HCT116 (cell line): Measurements from ENCODE around the gene UBL4B. TPM values are rescaled to one million over a fixed set of nuclear protein-coding genes. Genes with fewer than 3 reads are reported as not detected.

ENCODE experiments used
- ATAC-seq: fragments of 200-7000 bp; cut with Tn5 transposase; 2 replicates; pipeline ENCODE4 v1.9.1; 2020; ENCODE audit warnings: mild to moderate bottlenecking, moderate library complexity
- BruUV-seq: library from RNA; stranded (reverse); fragments of 400-500 nt; replicated peaks from 2 replicates; lab custom pipeline; 2021; lab: Mats Ljungman, UMichigan
- CTCF ChIA-PET: fragments of 300-600 bp; sonication (Branson Sonifier 250); formaldehyde crosslinking; loops from one replicate; lab custom pipeline; 2021; ENCODE audit warnings: antibody characterized with exemption; lab: Charles Lee
- POLR2A ChIA-PET: fragments of 300-600, 350-600 bp; sonication (Branson Sonifier 250); formaldehyde crosslinking; loops from one replicate; lab custom pipeline; 2021; ENCODE audit warnings: antibody characterized with exemption; lab: Charles Lee
- RAD21 ChIA-PET, 2 experiments: fragments of 300-600 bp; sonication (Branson Sonifier 250); formaldehyde crosslinking; loops; one replicate each; lab custom pipeline; 2023; ENCODE audit warnings: low total read pairs in 2 of 2; ENCODE audit not compliant: uncharacterized antibody in 2 of 2, unreplicated experiment in 2 of 2, low non-redundant PET in 1 of 2; lab: Charles Lee
- DNase-seq: peaks from one replicate; pipeline ENCODE4 v3.0.0-alpha.2; 2010; ENCODE audit warnings: low read depth, low spot score
- H2AFZ ChIP-seq: fragments of 200-600 bp; shearing (Covaris generic), sonication (generic); 2 replicates; pipeline ENCODE4 v1.6.1; 2017; ENCODE audit warnings: low read depth, mixed run types, mixed read lengths, antibody characterized with exemption, low read length; ENCODE audit not compliant: poor library complexity, severe bottlenecking
- H3K27ac ChIP-seq: 2 replicates; pipeline ENCODE4 v1.5.1; 2012; ENCODE audit warnings: low read depth, low read length
- H3K27me3 ChIP-seq: fragments of 200-600 bp; sonication (generic); 2 replicates; pipeline ENCODE4 v1.6.1; 2016; ENCODE audit warnings: mixed run types, low read length, mixed read lengths; ENCODE audit not compliant: insufficient read depth
- H3K36me3 ChIP-seq, 2 experiments: fragments of 200-500 bp in 1 of 2; fragments of 200-600 bp in 1 of 2; sonication (Bioruptor generic) in 1 of 2; sonication (generic) in 1 of 2; 2 replicates each; pipeline versions ENCODE4 v1.5.1 to v1.6.1; 2014 to 2016; ENCODE audit warnings: low read length in 2 of 2, inconsistent platforms in 1 of 2, mixed read lengths in 1 of 2, mixed run types in 1 of 2; ENCODE audit not compliant: insufficient read depth in 2 of 2, control insufficient read depth in 1 of 2
- H3K4me1 ChIP-seq, 2 experiments: fragments of 200-600 bp in 1 of 2; sonication (generic) in 1 of 2; 2 replicates each; pipeline versions ENCODE4 v1.5.1 to v1.6.1; 2012 to 2017; ENCODE audit warnings: low read length in 2 of 2, inconsistent platforms in 1 of 2, mild to moderate bottlenecking in 1 of 2, mixed read lengths in 1 of 2, mixed run types in 1 of 2, moderate library complexity in 1 of 2; ENCODE audit not compliant: insufficient read depth in 2 of 2, control insufficient read depth in 1 of 2
- H3K4me2 ChIP-seq: fragments of 200-600 bp; sonication (generic); 2 replicates; pipeline ENCODE4 v1.6.1; 2017; ENCODE audit warnings: mixed run types, low read length, mixed read lengths
- H3K4me3 ChIP-seq, 2 experiments: fragments of 200-600 bp in 1 of 2; sonication (generic) in 1 of 2; replicated peaks in 1 of 2; 2 replicates each; pipeline ENCODE4 v1.5.1; 2011 to 2016; ENCODE audit warnings: low read length in 2 of 2, control low read depth in 1 of 2, low read depth in 1 of 2, mild to moderate bottlenecking in 1 of 2, mixed read lengths in 1 of 2, mixed run types in 1 of 2
- H3K79me2 ChIP-seq: fragments of 200-600 bp; sonication (generic); 2 replicates; pipeline ENCODE4 v1.6.1; 2017; ENCODE audit warnings: mild to moderate bottlenecking, mixed run types, low read length, moderate library complexity, mixed read lengths; ENCODE audit not compliant: insufficient read depth
- H3K9ac ChIP-seq: fragments of 200-600 bp; sonication (generic); 2 replicates; pipeline ENCODE4 v1.6.1; 2016; ENCODE audit warnings: low read length, mixed read lengths
- H3K9me2 ChIP-seq: fragments of 200-600 bp; sonication (generic), shearing (Covaris generic); 2 replicates; pipeline ENCODE4 v1.6.1; 2017; ENCODE audit warnings: mixed run types, mild to moderate bottlenecking, moderate library complexity; ENCODE audit not compliant: insufficient read depth
- H3K9me3 ChIP-seq, 2 experiments: fragments of 200-500 bp in 1 of 2; fragments of 200-600 bp in 1 of 2; sonication (Bioruptor generic) in 1 of 2; sonication (generic) in 1 of 2; 2 replicates each; pipeline ENCODE4 v1.6.1; 2014 to 2017; ENCODE audit warnings: low read length in 2 of 2, mixed read lengths in 2 of 2, inconsistent platforms in 1 of 2, low read depth in 1 of 2, mild to moderate bottlenecking in 1 of 2, mixed run types in 1 of 2, moderate library complexity in 1 of 2; ENCODE audit not compliant: control insufficient read depth in 1 of 2, insufficient read depth in 1 of 2
- H4K20me1 ChIP-seq: fragments of 200-600 bp; sonication (generic), shearing (Covaris generic); 2 replicates; pipeline ENCODE4 v1.6.1; 2017; ENCODE audit warnings: mixed run types, mild to moderate bottlenecking, moderate library complexity; ENCODE audit not compliant: insufficient read depth
- EGR1 ChIP-seq: IDR thresholded peaks from 2 replicates; pipeline ENCODE4 v1.6.1; 2012; ENCODE audit warnings: low read depth
- ELF1 ChIP-seq: IDR thresholded peaks from 2 replicates; pipeline ENCODE4 v1.6.1; 2012; ENCODE audit warnings: low read depth, borderline replicate concordance
- EZH2 ChIP-seq: fragments of 200-600 bp; sonication (generic); IDR thresholded peaks from 2 replicates; pipeline ENCODE4 v1.6.1; 2017; ENCODE audit warnings: antibody characterized with exemption, mixed run types
- POLR2A ChIP-seq: IDR thresholded peaks from 2 replicates; pipeline ENCODE4 v1.7.0; 2011; ENCODE audit warnings: borderline replicate concordance; ENCODE audit not compliant: insufficient read depth, insufficient read length; ENCODE audit errors: extremely low read depth
- RAD21 ChIP-seq: IDR thresholded peaks from 2 replicates; pipeline ENCODE4 v1.6.1; 2012; ENCODE audit warnings: low read depth, mild to moderate bottlenecking
- SIN3A ChIP-seq: IDR thresholded peaks from 2 replicates; pipeline ENCODE4 v1.6.1; 2012; ENCODE audit warnings: low read depth
- SRF ChIP-seq: IDR thresholded peaks from 2 replicates; pipeline ENCODE4 v1.6.1; 2012; ENCODE audit warnings: low read depth
- YY1 ChIP-seq: IDR thresholded peaks from 2 replicates; pipeline ENCODE4 v1.6.1; 2011; ENCODE audit warnings: low read length, low read depth, moderate library complexity, mild to moderate bottlenecking; ENCODE audit not compliant: insufficient replicate concordance; ENCODE audit errors: extremely low read depth
- ZFX ChIP-seq: fragments of 450-650 bp; IDR thresholded peaks from 2 replicates; pipeline ENCODE4 v1.6.1; 2017
- intact Hi-C: fragments of 100-400 bp; cut with micrococcal nuclease; formaldehyde crosslinking; loops from 2 replicates; pipeline ENCODE4 v1.10.0; 2022
- total RNA-seq: library from RNA; stranded (reverse); gene quantifications from one replicate; pipeline ENCODE4 v1.2.1, GENCODE V29; 2021; ENCODE audit not compliant: unreplicated experiment
- TF ChIP-seq, protein P1 (sequence below): IDR thresholded peaks from 2 replicates; pipeline ENCODE4 v1.6.1; 2012
- TF ChIP-seq, protein P2 (sequence below): IDR thresholded peaks from 2 replicates; pipeline ENCODE4 v1.6.1; 2012
- TF ChIP-seq, protein P3 (sequence below): IDR thresholded peaks from 2 replicates; pipeline ENCODE4 v1.6.1; 2011; ENCODE audit warnings: mild to moderate bottlenecking, low read length, moderate library complexity; ENCODE audit not compliant: insufficient replicate concordance; ENCODE audit errors: extremely low read depth

UBL4B gene
- total RNA-seq, 1 experiment from 2014 or later, result 0.57 TPM

DNA sequence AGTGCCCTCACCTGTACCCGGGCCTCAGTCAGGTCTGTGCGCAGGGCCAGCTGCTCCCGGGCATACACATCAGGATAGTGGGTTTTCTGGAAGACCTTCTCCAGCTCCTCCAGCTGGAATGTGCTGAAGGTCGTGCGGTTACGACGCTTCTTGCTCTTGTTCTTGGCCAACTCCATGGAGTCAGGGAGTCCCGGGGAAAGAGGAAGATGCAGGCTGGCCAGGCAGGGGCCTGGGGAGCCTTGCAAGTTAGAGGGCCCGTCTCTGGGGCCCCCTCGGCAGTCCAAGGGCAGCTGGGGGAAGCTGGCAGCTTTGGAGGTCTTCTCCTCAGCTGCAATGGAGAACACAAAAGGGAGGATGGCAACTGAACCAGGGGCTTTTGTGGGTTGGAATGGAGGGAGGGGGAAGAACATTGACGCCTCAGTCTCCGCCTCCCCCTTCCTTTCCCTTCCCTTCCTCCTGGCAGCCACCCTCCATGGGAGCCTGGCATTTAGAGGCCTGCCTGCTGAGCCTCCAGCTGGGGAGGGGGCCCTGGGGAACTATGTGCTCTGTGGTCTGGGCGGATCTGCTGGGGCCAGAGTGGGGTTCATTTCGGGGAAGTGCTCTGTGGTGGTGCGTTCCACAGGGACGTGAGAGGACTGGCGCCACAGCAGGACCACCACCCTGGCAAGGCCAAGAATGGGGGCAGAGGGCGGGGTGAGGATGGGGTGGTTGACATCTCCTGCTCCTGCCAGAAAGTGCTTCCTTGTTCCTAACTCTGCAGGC, 47.5 kb upstream of the UBL4B start:
- Histone ChIP-seq H3K79me2 (no peaks in the 10 kb centered on the region), H3K4me1 (no peaks in the 10 kb centered on the region), H3K9ac (no peak overlapping the region), H3K27me3 (no peaks in the 10 kb centered on the region)
- CTCF ChIA-PET, result no interaction called here
- DNase-seq (no peak), ATAC-seq (no peak)
- TF ChIP-seq, protein P1, sequence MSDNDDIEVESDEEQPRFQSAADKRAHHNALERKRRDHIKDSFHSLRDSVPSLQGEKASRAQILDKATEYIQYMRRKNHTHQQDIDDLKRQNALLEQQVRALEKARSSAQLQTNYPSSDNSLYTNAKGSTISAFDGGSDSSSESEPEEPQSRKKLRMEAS, result no peak
- no peak for TF ChIP-seq ELF1
- TF ChIP-seq, protein P2, sequence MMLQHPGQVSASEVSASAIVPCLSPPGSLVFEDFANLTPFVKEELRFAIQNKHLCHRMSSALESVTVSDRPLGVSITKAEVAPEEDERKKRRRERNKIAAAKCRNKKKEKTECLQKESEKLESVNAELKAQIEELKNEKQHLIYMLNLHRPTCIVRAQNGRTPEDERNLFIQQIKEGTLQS, result no peak
- TF ChIP-seq EGR1, result no peak
- no peak for TF ChIP-seq SIN3A
- no peak for TF ChIP-seq EZH2
- no peak for TF ChIP-seq ZFX
- TF ChIP-seq YY1, result no peak
- no peak for TF ChIP-seq POLR2A
- TF ChIP-seq RAD21, result no peak
- TF ChIP-seq, protein P3, sequence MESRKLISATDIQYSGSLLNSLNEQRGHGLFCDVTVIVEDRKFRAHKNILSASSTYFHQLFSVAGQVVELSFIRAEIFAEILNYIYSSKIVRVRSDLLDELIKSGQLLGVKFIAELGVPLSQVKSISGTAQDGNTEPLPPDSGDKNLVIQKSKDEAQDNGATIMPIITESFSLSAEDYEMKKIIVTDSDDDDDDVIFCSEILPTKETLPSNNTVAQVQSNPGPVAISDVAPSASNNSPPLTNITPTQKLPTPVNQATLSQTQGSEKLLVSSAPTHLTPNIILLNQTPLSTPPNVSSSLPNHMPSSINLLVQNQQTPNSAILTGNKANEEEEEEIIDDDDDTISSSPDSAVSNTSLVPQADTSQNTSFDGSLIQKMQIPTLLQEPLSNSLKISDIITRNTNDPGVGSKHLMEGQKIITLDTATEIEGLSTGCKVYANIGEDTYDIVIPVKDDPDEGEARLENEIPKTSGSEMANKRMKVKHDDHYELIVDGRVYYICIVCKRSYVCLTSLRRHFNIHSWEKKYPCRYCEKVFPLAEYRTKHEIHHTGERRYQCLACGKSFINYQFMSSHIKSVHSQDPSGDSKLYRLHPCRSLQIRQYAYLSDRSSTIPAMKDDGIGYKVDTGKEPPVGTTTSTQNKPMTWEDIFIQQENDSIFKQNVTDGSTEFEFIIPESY, result no peak
- no peak for TF ChIP-seq SRF
- TF ChIP-seq, all 23 proteins: peak for 0
- ChIA-PET RAD21 (no interaction called here), POLR2A (no interaction called here)
- Histone ChIP-seq H4K20me1 (no peaks in the 10 kb centered on the region), H3K9me2 (no peaks in the 10 kb centered on the region), H3K36me3 (0 out of 4 replicates have a peak, but pooled peaks cover 0 to 2% of the 10 kb centered on the region in 2 experiments), H3K4me3 (no peak overlapping the region), H3K4me2 (no peak overlapping the region), H3K27ac (no peak overlapping the region), H2AFZ (no peak overlapping the region), H3K9me3 (no peaks in the 10 kb centered on the region)
- intact Hi-C loops, result no loop called here
- no TSS peak for BruUV-seq
